ENCODE data around the gene GSTO2. TPM values are rescaled to one million over a fixed set of nuclear protein-coding genes. Genes with fewer than 3 reads are reported as not detected.

Gene GSTO2
- total RNA-seq, 1 donor, result 3.4 TPM

DNA sequence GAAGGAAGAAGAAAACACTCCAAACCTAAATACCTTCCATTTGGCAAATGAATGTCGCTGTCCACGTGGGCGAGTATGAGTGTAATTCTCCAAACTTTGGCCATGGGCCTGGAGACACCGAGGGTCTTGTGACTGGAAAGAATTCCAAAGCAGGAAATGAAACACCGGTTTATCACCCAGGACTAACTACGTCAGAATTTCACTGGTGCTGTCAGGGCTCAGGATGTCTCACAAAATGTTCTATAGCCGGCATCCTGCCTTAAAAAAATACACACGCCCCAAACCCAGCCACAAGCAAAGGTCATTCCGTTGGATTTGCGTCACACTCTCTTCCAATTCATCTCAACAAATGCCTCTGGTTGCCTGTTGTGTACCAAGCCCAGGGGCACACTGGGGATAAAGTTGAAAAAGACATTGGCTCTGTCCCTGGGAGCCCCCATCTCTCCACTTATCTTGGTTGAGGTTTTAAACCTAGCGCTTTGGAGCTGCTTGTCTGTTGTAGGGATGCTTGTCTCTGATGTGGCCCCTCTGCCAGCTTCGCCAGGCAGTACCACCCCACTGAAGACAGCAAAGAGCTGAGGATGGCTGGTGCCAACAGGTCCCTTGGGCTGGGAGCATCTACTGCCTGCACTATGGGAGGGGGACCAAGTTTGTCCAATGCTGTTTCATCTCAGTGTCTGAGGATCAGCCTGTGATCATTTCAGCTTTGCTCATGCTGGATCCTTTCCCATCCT lies 31.2 kb downstream of the GSTO2 start:
- TF ChIP-seq CTCF (IDR thresholded peaks at IDR 0.05; ENCODE audit: insufficient read depth, low read length), result no peak
- H3K4me3 ChIP-seq (ENCODE audit: low read depth, low read length), result peak overlapping the region; percentile 40

GRCh38 chr10:104300736-104301292 lies 31.8 kb downstream of the GSTO2 start:
- peak; percentile 92 for DNase-seq (ENCODE audit: low read depth)
- H3K4me3 ChIP-seq (ENCODE audit: low read depth, low read length), result peak overlapping the region; percentile 40
- no peak for TF ChIP-seq CTCF (IDR thresholded peaks at IDR 0.05; ENCODE audit: insufficient read depth, low read length)

More for the DNA sequence above, 31.2 kb downstream of the GSTO2 start:
- peak; percentile 100 for DNase-seq (ENCODE audit: low read depth)

GRCh38 chr10:104301907-104302690 lies 33.1 kb downstream of the GSTO2 start:
- peak; percentile 14 for TF ChIP-seq CTCF (IDR thresholded peaks at IDR 0.05; ENCODE audit: insufficient read depth, low read length)
- no peak overlapping the region for H3K4me3 ChIP-seq (ENCODE audit: low read depth, low read length)
- DNase-seq (ENCODE audit: low read depth), result no peak

- DNase-seq (ENCODE audit: low read depth), result no peak
- TF ChIP-seq CTCF (IDR thresholded peaks at IDR 0.05; ENCODE audit: insufficient read depth, low read length), result no peak
- no peak overlapping the region for H3K4me3 ChIP-seq (ENCODE audit: low read depth, low read length)
Observed at GRCh38 chr10:104303594-104304355, 34.8 kb downstream of the GSTO2 start.

DNA sequence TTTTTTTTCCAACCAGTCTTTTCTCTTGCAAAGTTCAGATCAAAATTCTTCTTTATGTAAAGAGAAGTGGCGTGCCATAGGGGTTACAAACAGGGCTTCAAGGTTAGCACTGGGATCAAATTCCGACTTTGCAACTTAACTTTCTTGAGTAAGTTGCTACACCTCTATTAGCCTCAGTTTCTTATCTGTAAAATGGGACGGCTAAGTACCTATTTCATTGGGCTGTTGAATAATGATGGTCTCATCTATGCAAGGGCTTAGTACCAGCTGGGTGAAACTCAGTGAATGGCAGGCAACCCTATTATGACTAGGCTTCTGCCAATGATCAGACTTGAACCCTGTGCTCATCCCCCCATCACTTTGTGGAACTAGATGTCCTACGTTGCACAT lies 35.4 kb downstream of the GSTO2 start:
- DNase-seq (ENCODE audit: low read depth), result no peak
- H3K4me3 ChIP-seq (ENCODE audit: low read depth, low read length), result no peak overlapping the region
- TF ChIP-seq CTCF (IDR thresholded peaks at IDR 0.05; ENCODE audit: insufficient read depth, low read length), result no peak

DNA sequence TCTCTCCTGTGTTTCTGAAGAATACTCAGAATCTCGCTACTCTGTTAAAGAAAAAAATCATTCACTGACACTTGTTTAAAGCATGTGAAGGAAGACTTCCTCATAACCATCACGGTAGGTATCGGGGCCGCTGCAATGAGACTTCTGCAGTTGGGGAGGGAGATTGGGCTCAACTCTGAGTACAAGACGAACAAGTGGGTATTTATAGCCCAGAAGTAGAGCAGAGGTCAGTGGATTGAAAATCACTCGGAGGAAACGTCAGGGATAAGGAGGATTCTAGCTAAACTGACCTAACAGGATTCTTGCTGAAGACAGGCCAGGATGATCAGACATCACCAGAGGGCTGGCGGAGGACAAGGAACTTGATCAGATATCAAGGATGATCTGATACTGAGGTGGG lies 35.9 kb downstream of the GSTO2 start:
- DNase-seq (ENCODE audit: low read depth), result no peak
- H3K4me3 ChIP-seq (ENCODE audit: low read depth, low read length), result no peak overlapping the region
- TF ChIP-seq CTCF (IDR thresholded peaks at IDR 0.05; ENCODE audit: insufficient read depth, low read length), result no peak
